ENCODE measurements around the gene C4A. TPM values are rescaled to one million over a fixed set of nuclear protein-coding genes. Genes with fewer than 3 reads are reported as not detected.

Gene C4A
- total and polyA plus RNA-seq, 10 of the 15 experiments (the other 5 are each of a cell fraction or from before 2014, with no cell fraction given) = 0.13 to 5.4 (median 0.88) TPM; not detected in 1

DNA sequence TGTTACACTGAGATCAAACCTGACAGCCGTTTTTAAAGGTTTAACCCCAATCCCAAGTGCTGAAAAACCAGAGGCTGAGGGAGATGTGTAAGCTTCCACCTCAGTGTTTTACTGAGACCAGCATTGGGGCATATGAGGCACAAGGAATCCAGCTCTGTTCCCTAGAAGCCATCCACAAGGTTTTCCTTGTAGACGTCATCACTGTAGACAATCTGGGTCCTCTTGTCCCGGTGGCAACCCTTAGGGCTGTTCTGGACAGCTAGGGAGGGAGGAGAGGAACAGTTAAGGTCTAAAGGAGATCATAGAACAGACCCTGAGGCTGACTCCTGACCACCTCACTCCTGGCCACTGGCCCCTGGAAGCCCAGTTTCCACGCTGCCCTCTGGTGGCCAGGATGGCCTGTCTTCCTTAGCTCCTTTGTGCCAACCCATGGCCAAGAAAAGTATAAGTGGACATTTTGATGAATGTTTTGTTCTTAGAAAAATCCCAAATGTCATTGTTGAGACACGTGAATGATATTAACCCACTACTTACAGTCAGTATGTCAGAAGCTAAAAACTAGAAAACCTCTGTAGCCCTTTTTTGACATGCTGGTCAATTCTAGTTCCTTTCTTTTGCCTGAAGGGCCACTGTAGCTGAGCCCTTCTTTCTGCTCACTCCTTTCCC is 29.6 kb upstream of the C4A start:
- no peak overlapping the region for H3K27ac ChIP-seq (ENCODE audit: control insufficient read depth, insufficient read depth)
- TF ChIP-seq SRF (IDR thresholded peaks at IDR 0.05; ENCODE audit: low read depth in 2 of 2, low read length in 2 of 2) (no peak), NFXL1 (IDR thresholded peaks at IDR 0.05; ENCODE audit: borderline replicate concordance) (no peak), HDAC6 (IDR thresholded peaks at IDR 0.05; ENCODE audit: unreplicated experiment) (no peak), CHD2 (IDR thresholded peaks at IDR 0.05; ENCODE audit: borderline replicate concordance, low read depth, low read length) (no peak), YY1 (IDR thresholded peaks at IDR 0.05; ENCODE audit: low read depth, low read length) (no peak), RAD21 (IDR thresholded peaks at IDR 0.05; ENCODE audit: insufficient read depth, low read depth, low read length) (peak; percentile 36; the same call in 1 of the 2 replicates), SUPT20H (IDR thresholded peaks at IDR 0.05; ENCODE audit: borderline replicate concordance, control insufficient read depth, low read depth, low read length) (no peak), STAT1 (conservative IDR thresholded peaks at IDR 0.05) (no peak), SMAD1 (IDR thresholded peaks at IDR 0.05; ENCODE audit: low read depth, partially characterized antibody) (no peak), MTA3 (IDR thresholded peaks at IDR 0.05; ENCODE audit: borderline replicate concordance, low read length) (no peak), PML (IDR thresholded peaks at IDR 0.05; ENCODE audit: low read length) (no peak), CEBPB (IDR thresholded peaks at IDR 0.05; ENCODE audit: borderline replicate concordance in 1 of 2, low read depth in 2 of 2, low read length in 2 of 2) (no peak), RFX5 (IDR thresholded peaks at IDR 0.05; ENCODE audit: low read depth, low read length) (no peak), SMC3 (IDR thresholded peaks at IDR 0.05; ENCODE audit: borderline replicate concordance, low read length) (peak; percentile 18; the same call in 1 of the 2 replicates)
- TF ChIP-seq, protein P1, sequence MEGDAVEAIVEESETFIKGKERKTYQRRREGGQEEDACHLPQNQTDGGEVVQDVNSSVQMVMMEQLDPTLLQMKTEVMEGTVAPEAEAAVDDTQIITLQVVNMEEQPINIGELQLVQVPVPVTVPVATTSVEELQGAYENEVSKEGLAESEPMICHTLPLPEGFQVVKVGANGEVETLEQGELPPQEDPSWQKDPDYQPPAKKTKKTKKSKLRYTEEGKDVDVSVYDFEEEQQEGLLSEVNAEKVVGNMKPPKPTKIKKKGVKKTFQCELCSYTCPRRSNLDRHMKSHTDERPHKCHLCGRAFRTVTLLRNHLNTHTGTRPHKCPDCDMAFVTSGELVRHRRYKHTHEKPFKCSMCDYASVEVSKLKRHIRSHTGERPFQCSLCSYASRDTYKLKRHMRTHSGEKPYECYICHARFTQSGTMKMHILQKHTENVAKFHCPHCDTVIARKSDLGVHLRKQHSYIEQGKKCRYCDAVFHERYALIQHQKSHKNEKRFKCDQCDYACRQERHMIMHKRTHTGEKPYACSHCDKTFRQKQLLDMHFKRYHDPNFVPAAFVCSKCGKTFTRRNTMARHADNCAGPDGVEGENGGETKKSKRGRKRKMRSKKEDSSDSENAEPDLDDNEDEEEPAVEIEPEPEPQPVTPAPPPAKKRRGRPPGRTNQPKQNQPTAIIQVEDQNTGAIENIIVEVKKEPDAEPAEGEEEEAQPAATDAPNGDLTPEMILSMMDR (IDR thresholded peaks at IDR 0.05 in 2 of 3, conservative IDR thresholded peaks at IDR 0.05 in 1 of 3; ENCODE audit: control insufficient read depth in 2 of 3, extremely low read depth in 1 of 3, insufficient read depth in 1 of 3, low read depth in 3 of 3, low read length in 3 of 3) = peak; percentile 45 to 59 (median 47)
- TF ChIP-seq, protein P2, sequence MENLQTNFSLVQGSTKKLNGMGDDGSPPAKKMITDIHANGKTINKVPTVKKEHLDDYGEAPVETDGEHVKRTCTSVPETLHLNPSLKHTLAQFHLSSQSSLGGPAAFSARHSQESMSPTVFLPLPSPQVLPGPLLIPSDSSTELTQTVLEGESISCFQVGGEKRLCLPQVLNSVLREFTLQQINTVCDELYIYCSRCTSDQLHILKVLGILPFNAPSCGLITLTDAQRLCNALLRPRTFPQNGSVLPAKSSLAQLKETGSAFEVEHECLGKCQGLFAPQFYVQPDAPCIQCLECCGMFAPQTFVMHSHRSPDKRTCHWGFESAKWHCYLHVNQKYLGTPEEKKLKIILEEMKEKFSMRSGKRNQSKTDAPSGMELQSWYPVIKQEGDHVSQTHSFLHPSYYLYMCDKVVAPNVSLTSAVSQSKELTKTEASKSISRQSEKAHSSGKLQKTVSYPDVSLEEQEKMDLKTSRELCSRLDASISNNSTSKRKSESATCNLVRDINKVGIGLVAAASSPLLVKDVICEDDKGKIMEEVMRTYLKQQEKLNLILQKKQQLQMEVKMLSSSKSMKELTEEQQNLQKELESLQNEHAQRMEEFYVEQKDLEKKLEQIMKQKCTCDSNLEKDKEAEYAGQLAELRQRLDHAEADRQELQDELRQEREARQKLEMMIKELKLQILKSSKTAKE (IDR thresholded peaks at IDR 0.05; ENCODE audit: low read depth, poor library complexity, severe bottlenecking) = no peak
- TF ChIP-seq, protein P3, sequence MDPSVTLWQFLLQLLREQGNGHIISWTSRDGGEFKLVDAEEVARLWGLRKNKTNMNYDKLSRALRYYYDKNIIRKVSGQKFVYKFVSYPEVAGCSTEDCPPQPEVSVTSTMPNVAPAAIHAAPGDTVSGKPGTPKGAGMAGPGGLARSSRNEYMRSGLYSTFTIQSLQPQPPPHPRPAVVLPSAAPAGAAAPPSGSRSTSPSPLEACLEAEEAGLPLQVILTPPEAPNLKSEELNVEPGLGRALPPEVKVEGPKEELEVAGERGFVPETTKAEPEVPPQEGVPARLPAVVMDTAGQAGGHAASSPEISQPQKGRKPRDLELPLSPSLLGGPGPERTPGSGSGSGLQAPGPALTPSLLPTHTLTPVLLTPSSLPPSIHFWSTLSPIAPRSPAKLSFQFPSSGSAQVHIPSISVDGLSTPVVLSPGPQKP (IDR thresholded peaks at IDR 0.05; ENCODE audit: low read depth, low read length) = no peak

More for the DNA sequence above, 29.6 kb upstream of the C4A start:
- FAIRE-seq (no peak), ATAC-seq (peak; percentile 71), DNase-seq (ENCODE audit: low read depth, low spot score) (no peak)
- H3K4me1 ChIP-seq (ENCODE audit: control insufficient read depth, insufficient read depth, low read length) = no peaks in the 10 kb centered on the region
- in situ Hi-C loops (cut with MboI) = no loop called here
- no peak overlapping the region for H3K4me2 ChIP-seq (ENCODE audit: control insufficient read depth, insufficient read depth)
- ChIA-PET SMC1A (ENCODE audit: uncharacterized antibody, unreplicated experiment) (interaction anchor here (0.8 to 1.5 kb wide), 6 partner anchors 12 to 117 kb away, joined by 3 to 9 read pairs (median 4); no protein-coding TSS in a partner anchor), POLR2A (interaction anchor here (0.5 kb wide), 1 partner anchor 34 kb away, joined by 4 read pairs; no protein-coding TSS in a partner anchor), CTCF (interaction anchor here (0.6 to 3.3 kb wide), 16 partner anchors 9 to 600 kb away, joined by 3 to 16 read pairs (median 4); partner anchors contain the start of genes DXO and ZBTB12), RAD21 (ENCODE audit: unreplicated experiment) (interaction anchor here (0.8 to 1.1 kb wide), 3 partner anchors 19 to 62 kb away, joined by 3 to 4 read pairs (median 3); partner anchors contain the start of gene DXO)
- intact Hi-C loops (cut with micrococcal nuclease; ENCODE audit: unreplicated experiment) = no loop called here
- no TSS peak for BruUV-seq (replicated peaks)
- H3K27me3 ChIP-seq (replicated peaks in 1 of 2; ENCODE audit: control insufficient read depth in 2 of 2, insufficient read depth in 2 of 2, low read length in 1 of 2) = no peaks in the 10 kb centered on the region
- H3K9me3 ChIP-seq (replicated peaks; ENCODE audit: control insufficient read depth, insufficient read depth, low read length) = no peaks in the 10 kb centered on the region
- no peaks in the 10 kb centered on the region for H4K20me1 ChIP-seq (ENCODE audit: control insufficient read depth, insufficient read depth)
- no peaks in the 10 kb centered on the region; the same call in 1 of the 2 replicates for H3K79me2 ChIP-seq (ENCODE audit: control insufficient read depth, insufficient read depth, low read length)
- H3K36me3 ChIP-seq (ENCODE audit: control insufficient read depth in 2 of 2, insufficient read depth in 2 of 2, low read length in 1 of 2) = peaks cover 8 to 21% of the 10 kb centered on the region in 2 experiments
- no peak overlapping the region for H3K9ac ChIP-seq (ENCODE audit: control insufficient read depth, insufficient read depth, low read length)
- 75% methylated on average over 5 of the region's 5 CpGs for WGBS (ENCODE audit: insufficient coverage, insufficient replicate concordance, low lambda C conversion rate, missing lambda C conversion rate)
- H2AFZ ChIP-seq (ENCODE audit: control insufficient read depth, low read depth, low read length) = no peak overlapping the region
- no peak overlapping the region for H3K4me3 ChIP-seq

Data from GM12878 (cell line).